B cell (primary cell): ENCODE data around the gene CACNA2D2.

Experiments
- EZH2 ChIP-seq: IDR thresholded peaks from 2 replicates; pipeline ENCODE4 v1.6.1; 2012; ENCODE audit warnings: borderline replicate concordance, low read depth, mild to moderate bottlenecking, moderate library complexity, low read length; ENCODE audit not compliant: insufficient read depth, poor library complexity, severe bottlenecking
- TF ChIP-seq, protein P1 (sequence below): fragments of 200-600 bp; IDR thresholded peaks from one replicate; pipeline ENCODE4 v1.8.0; 2022; ENCODE audit warnings: antibody characterized with exemption, mild to moderate bottlenecking

- TF ChIP-seq, protein P1, sequence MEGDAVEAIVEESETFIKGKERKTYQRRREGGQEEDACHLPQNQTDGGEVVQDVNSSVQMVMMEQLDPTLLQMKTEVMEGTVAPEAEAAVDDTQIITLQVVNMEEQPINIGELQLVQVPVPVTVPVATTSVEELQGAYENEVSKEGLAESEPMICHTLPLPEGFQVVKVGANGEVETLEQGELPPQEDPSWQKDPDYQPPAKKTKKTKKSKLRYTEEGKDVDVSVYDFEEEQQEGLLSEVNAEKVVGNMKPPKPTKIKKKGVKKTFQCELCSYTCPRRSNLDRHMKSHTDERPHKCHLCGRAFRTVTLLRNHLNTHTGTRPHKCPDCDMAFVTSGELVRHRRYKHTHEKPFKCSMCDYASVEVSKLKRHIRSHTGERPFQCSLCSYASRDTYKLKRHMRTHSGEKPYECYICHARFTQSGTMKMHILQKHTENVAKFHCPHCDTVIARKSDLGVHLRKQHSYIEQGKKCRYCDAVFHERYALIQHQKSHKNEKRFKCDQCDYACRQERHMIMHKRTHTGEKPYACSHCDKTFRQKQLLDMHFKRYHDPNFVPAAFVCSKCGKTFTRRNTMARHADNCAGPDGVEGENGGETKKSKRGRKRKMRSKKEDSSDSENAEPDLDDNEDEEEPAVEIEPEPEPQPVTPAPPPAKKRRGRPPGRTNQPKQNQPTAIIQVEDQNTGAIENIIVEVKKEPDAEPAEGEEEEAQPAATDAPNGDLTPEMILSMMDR = no peak
- no peak for TF ChIP-seq EZH2
Measured at GRCh38 chr3:50480471-50480870, 23.0 kb downstream of the CACNA2D2 start.
